B cell (primary cell): ENCODE results near the gene HSD17B14. TPM values are rescaled to one million over a fixed set of nuclear protein-coding genes. Genes with fewer than 3 reads are reported as not detected.

Experiments used
- ATAC-seq: fragments of 200-7000 bp; cut with Tn5 transposase; one replicate; pipeline ENCODE4 v1.10.0; 2021; ENCODE audit warnings: low read depth, mild to moderate bottlenecking, moderate number of reproducible peaks, moderate library complexity
- CTCF ChIA-PET: fragments of 350-600 bp; sonication (Branson Sonifier 250); formaldehyde crosslinking; loops from one replicate; lab custom pipeline; 2021; ENCODE audit warnings: antibody characterized with exemption, inconsistent platforms; lab: Charles Lee
- POLR2A ChIA-PET: fragments of 350-600 bp; sonication (Branson Sonifier 250); formaldehyde crosslinking; loops from one replicate; lab custom pipeline; 2021; ENCODE audit warnings: antibody characterized with exemption; lab: Charles Lee
- DNase-seq: peaks from one replicate; pipeline ENCODE4 v3.0.0; 2013
- H2AFZ ChIP-seq: 2 replicates; pipeline ENCODE4 v1.6.1; 2012; ENCODE audit warnings: mild to moderate bottlenecking, low read depth, low read length; ENCODE audit not compliant: insufficient read depth, poor library complexity, severe bottlenecking
- H3K27ac ChIP-seq, 2 donors: 1 replicate in 1 of 2; 2 replicates in 1 of 2; pipeline ENCODE4 v1.5.1; 2012 to 2013; ENCODE audit warnings: low read length in 2 of 2, mild to moderate bottlenecking in 2 of 2, moderate library complexity in 1 of 2
- H3K27me3 ChIP-seq, 4 experiments: fragments of 200-600 bp in 1 of 4; sonication (generic) in 1 of 4; replicated peaks in 1 of 4; 1 replicate in 2 of 4; 2 replicates in 2 of 4; pipeline versions ENCODE4 v1.6.1 to v1.7.0; 2013 to 2016; ENCODE audit warnings: low read length in 3 of 4, mild to moderate bottlenecking in 2 of 4, mixed read lengths in 1 of 4, moderate library complexity in 1 of 4; ENCODE audit not compliant: insufficient read depth in 4 of 4, control insufficient read depth in 3 of 4; ENCODE audit errors: control extremely low read depth in 1 of 4
- H3K36me3 ChIP-seq, 2 experiments: replicated peaks in 1 of 2; 1 replicate in 1 of 2; 2 replicates in 1 of 2; pipeline versions ENCODE4 v1.6.1 to v1.7.1; 2013; ENCODE audit warnings: low read length in 1 of 2; ENCODE audit not compliant: insufficient read depth in 2 of 2, control insufficient read depth in 1 of 2; ENCODE audit errors: control extremely low read depth in 1 of 2, extremely low read depth in 1 of 2
- H3K4me1 ChIP-seq, 2 donors: fragments of 200-600 bp in 1 of 2; sonication (generic) in 1 of 2; 1 replicate in 1 of 2; 2 replicates in 1 of 2; pipeline versions ENCODE4 v1.5.1 to v1.6.1; 2013 to 2017; ENCODE audit warnings: low read length in 2 of 2; ENCODE audit not compliant: control insufficient read depth in 2 of 2, insufficient read depth in 2 of 2
- H3K4me2 ChIP-seq: replicated peaks from 2 replicates; pipeline ENCODE3; 2012; ENCODE audit warnings: mild to moderate bottlenecking, low read depth, low read length; ENCODE audit not compliant: poor library complexity, severe bottlenecking
- H3K4me3 ChIP-seq, 5 experiments: fragments of 200-600 bp in 1 of 5; sonication (generic) in 1 of 5; 1 replicate in 3 of 5; 2 replicates in 2 of 5; pipeline versions ENCODE4 v1.5.1 to v1.7.0; 2011 to 2016; ENCODE audit warnings: low read length in 4 of 5, mild to moderate bottlenecking in 4 of 5, low read depth in 2 of 5, control low read depth in 1 of 5, moderate library complexity in 1 of 5; ENCODE audit not compliant: insufficient read depth in 1 of 5; ENCODE audit errors: control extremely low read depth in 1 of 5, extremely low read depth in 1 of 5
- H3K79me2 ChIP-seq: fragments of 200-600 bp; sonication (generic); one replicate; pipeline ENCODE4 v1.6.0; 2016; ENCODE audit warnings: low read length; ENCODE audit not compliant: control insufficient read depth, insufficient read depth
- H3K9ac ChIP-seq: fragments of 200-600 bp; sonication (generic); 2 replicates; pipeline ENCODE4 v1.6.1; 2017; ENCODE audit warnings: mild to moderate bottlenecking, low read length, moderate library complexity
- H3K9me3 ChIP-seq, 3 donors: one replicate each; pipeline versions ENCODE4 v1.6.1 to v1.7.1; 2013; ENCODE audit warnings: low read length in 2 of 3; ENCODE audit not compliant: control insufficient read depth in 2 of 3, insufficient read depth in 1 of 3; ENCODE audit errors: control extremely low read depth in 1 of 3
- H4K20me1 ChIP-seq: 2 replicates; pipeline ENCODE4 v1.6.0; 2012; ENCODE audit warnings: mild to moderate bottlenecking, low read length; ENCODE audit not compliant: insufficient read depth, control insufficient read depth, poor library complexity, severe bottlenecking
- H3K27ac Mint-ChIP-seq: one replicate; pipeline ENCODE4 v1.8.0; 2021; ENCODE audit warnings: mixed read lengths
- H3K27me3 Mint-ChIP-seq: one replicate; pipeline ENCODE4 v1.8.0; 2021; ENCODE audit warnings: mixed read lengths
- H3K4me1 Mint-ChIP-seq: one replicate; pipeline ENCODE4 v1.8.0; 2021; ENCODE audit warnings: mixed read lengths
- H3K4me3 Mint-ChIP-seq: one replicate; pipeline ENCODE4 v1.8.0; 2021; ENCODE audit warnings: mixed read lengths
- H3K9me3 Mint-ChIP-seq: one replicate; pipeline ENCODE4 v1.8.0; 2022; ENCODE audit warnings: mixed read lengths; ENCODE audit not compliant: insufficient read depth
- CTCF ChIP-seq: fragments of 200-600 bp; IDR thresholded peaks from one replicate; pipeline ENCODE4 v1.8.0; 2022; ENCODE audit warnings: antibody characterized with exemption, mild to moderate bottlenecking
- EZH2 ChIP-seq: IDR thresholded peaks from 2 replicates; pipeline ENCODE4 v1.6.1; 2012; ENCODE audit warnings: borderline replicate concordance, low read depth, mild to moderate bottlenecking, moderate library complexity, low read length; ENCODE audit not compliant: insufficient read depth, poor library complexity, severe bottlenecking
- WGBS: methylation state at CpG from one replicate; pipeline ENCODE4 v1.1.5; 2013; ENCODE audit warnings: missing lambda C conversion rate; ENCODE audit not compliant: insufficient coverage; 5-methylcytosine and 5-hydroxymethylcytosine counted together
- intact Hi-C: fragments of 100-400 bp; cut with micrococcal nuclease; formaldehyde crosslinking; loops from one replicate; pipeline ENCODE4 v1.10.0; 2022
- polyA plus RNA-seq: library from polyadenylated mRNA; depleted of rRNA; stranded (reverse); fragments of >200 nt; gene quantifications from 2 replicates; pipeline ENCODE4 v1.2.3, GENCODE V29; 2012
- total RNA-seq, 2 donors: library from RNA; stranded (reverse); fragments of 120-200 nt in 1 of 2; gene quantifications; 1 replicate in 1 of 2; 2 replicates in 1 of 2; pipeline versions ENCODE4 v1.2.3 to v1.2.4, GENCODE V29; 2013 to 2022

Gene HSD17B14
- total and polyA plus RNA-seq, 2 donors (not counting 1 experiment from before 2014, with no cell fraction given): 2.5 to 2.9 TPM

- Histone ChIP-seq H3K36me3 (no peaks in the 10 kb centered on the region), H3K79me2 (no peaks in the 10 kb centered on the region), H3K27ac (no peak overlapping the region), H3K27me3 (no peaks in the 10 kb centered on the region), H3K4me3 (no peak overlapping the region), H3K9ac (no peak overlapping the region), H2AFZ (no peak overlapping the region), H4K20me1 (no peaks in the 10 kb centered on the region), H3K9me3 (no peaks in the 10 kb centered on the region), H3K4me1 (no peaks in the 10 kb centered on the region), H3K4me2 (no peak overlapping the region)
- DNase-seq: no peak
- WGBS: 93% methylated on average over 9 of the region's 15 CpGs
- ChIA-PET POLR2A (interaction anchor here (0.5 kb wide), 1 partner anchor 33 kb away, joined by 3 read pairs; no protein-coding TSS in a partner anchor), CTCF (interaction anchor here (0.7 to 12.9 kb wide), 9 partner anchors 9 to 148 kb away, joined by 3 to 553 read pairs (median 4); partner anchors contain the start of genes HSD17B14 and RUVBL2)
- no peaks in the 10 kb centered on the region for H3K9me3 Mint-ChIP-seq
- no peaks in the 10 kb centered on the region for H3K27me3 Mint-ChIP-seq
- H3K4me3 Mint-ChIP-seq: no peak overlapping the region
- intact Hi-C loops: no loop called here
- no peak for ATAC-seq
- H3K27ac Mint-ChIP-seq: no peak overlapping the region
- TF ChIP-seq EZH2: no peak
- no peak for TF ChIP-seq CTCF
- no peaks in the 10 kb centered on the region for H3K4me1 Mint-ChIP-seq
Measured at GRCh38 chr19:48845384-48845783, 9.1 kb upstream of the HSD17B14 start.

GRCh38 chr19:48844472-48844871, 8.2 kb upstream of the HSD17B14 start:
- Mint-ChIP-seq H3K27ac (no peak overlapping the region), H3K9me3 (no peaks in the 10 kb centered on the region), H3K4me3 (no peak overlapping the region), H3K27me3 (no peaks in the 10 kb centered on the region), H3K4me1 (no peaks in the 10 kb centered on the region)
- no peak for DNase-seq
- Histone ChIP-seq H3K36me3 (no peaks in the 10 kb centered on the region), H3K4me3 (no peak overlapping the region), H3K27ac (no peak overlapping the region), H3K9ac (no peak overlapping the region), H3K27me3 (no peaks in the 10 kb centered on the region), H4K20me1 (no peaks in the 10 kb centered on the region), H3K9me3 (no peaks in the 10 kb centered on the region), H3K79me2 (no peaks in the 10 kb centered on the region), H3K4me1 (no peaks in the 10 kb centered on the region), H3K4me2 (no peak overlapping the region), H2AFZ (no peak overlapping the region)
- TF ChIP-seq EZH2 (no peak), CTCF (no peak)
- 94% methylated on average over 2 of the region's 2 CpGs for WGBS
- intact Hi-C loops: no loop called here
- ChIA-PET CTCF (interaction anchor here (0.5 to 12.9 kb wide), 14 partner anchors 8 to 342 kb away, joined by 3 to 553 read pairs (median 4); partner anchors contain the start of genes BCAT2, CA11 and HSD17B14), POLR2A (interaction anchor here (0.6 to 0.7 kb wide), 3 partner anchors 25 to 107 kb away, joined by 4 to 6 read pairs (median 5); no protein-coding TSS in a partner anchor)
- no peak for ATAC-seq
